PFSK-1 (cell line): ENCODE data around the gene BRICD5.

Source experiments
- POLR2AphosphoS5 ChIP-seq: IDR thresholded peaks from 2 replicates; pipeline ENCODE4 v1.6.1; 2012; ENCODE audit warnings: low read depth, mild to moderate bottlenecking, control low read depth, low read length, moderate library complexity
- REST ChIP-seq, 2 experiments: IDR thresholded peaks; 2 replicates each; pipeline versions ENCODE4 v1.6.1 to v1.8.0; 2011 to 2012; ENCODE audit warnings: low read depth in 2 of 2, low read length in 2 of 2, control low read depth in 1 of 2, inconsistent platforms in 1 of 2, mild to moderate bottlenecking in 1 of 2, moderate library complexity in 1 of 2; ENCODE audit not compliant: insufficient read depth in 1 of 2
- TAF1 ChIP-seq: IDR thresholded peaks from 2 replicates; pipeline ENCODE4 v1.6.1; 2012; ENCODE audit warnings: low read length, control low read depth, borderline replicate concordance; ENCODE audit not compliant: insufficient read depth

- TF ChIP-seq REST (IDR thresholded peaks at IDR 0.05; ENCODE audit: insufficient read depth in 1 of 2, low read depth in 2 of 2, low read length in 2 of 2) (no peak), POLR2AphosphoS5 (no peak), TAF1 (no peak)
Observed at GRCh38 chr16:2200313-2200712, 10.3 kb downstream of the BRICD5 start.
